HG03280 (cell line): ENCODE measurements around the gene ADGRD1.

ENCODE experiments used
- ATAC-seq: cut with Tn5 transposase; IDR thresholded peaks from one replicate; pipeline ENCODE4 v1.9.1; 2021; ENCODE audit warnings: mild to moderate bottlenecking, moderate library complexity; ENCODE audit not compliant: unreplicated experiment

ADGRD1 gene

DNA sequence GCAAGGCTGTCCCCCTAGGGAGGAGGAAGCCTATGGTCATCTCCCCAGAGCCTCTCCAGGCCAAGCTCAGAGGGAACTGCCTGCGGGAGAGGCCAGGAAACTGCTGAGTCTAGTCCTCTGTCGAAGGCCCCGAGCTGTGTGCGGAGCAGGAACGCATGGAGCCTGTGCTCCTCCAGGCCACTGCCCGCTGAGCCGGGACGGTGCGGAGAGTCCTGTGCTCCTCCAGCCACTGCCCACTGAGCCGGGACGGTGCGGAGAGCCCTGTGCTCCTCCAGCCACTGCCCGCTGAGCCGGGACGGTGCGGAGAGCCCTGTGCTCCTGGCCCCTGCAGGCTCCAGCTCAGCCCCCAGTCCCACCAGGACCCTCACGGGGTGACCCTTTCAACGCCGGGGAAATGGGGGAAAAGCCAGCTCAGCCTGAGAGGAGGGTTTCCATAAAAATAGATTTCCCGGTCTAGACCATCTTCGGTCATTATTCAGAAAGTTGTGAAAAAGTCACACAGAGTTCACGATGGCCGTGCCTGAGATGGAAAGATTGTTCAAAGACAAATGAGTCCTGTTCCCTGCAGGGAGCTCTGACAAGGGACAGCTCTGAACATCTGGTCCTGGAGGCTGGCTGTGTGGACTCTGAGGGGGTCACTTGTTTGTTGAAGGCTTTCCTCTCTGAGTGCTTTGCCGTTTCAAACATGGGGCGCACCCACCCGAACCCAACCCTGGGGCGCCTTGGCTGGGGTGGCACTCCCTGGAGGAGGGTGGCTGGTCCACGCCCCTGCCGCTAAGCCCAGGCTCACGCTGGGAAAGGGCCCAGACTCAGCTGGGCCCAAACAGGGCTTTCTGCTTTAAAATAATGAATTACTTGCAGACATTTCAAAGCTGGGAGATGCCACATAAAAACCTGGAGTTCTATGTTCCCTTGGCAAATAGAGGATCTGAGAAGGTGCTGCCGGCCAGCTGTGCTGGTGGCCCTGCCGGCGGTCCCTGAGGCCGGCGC, 85.5 kb downstream of the ADGRD1 start:
- no peak for ATAC-seq

GRCh38 chr12:131040491-131040890, 86.8 kb downstream of the ADGRD1 start:
- ATAC-seq, result no peak

GRCh38 chr12:131041216-131041967, 87.7 kb downstream of the ADGRD1 start:
- ATAC-seq, result no peak

GRCh38 chr12:131041968-131042833, 88.5 kb downstream of the ADGRD1 start:
- no peak for ATAC-seq

- no peak for ATAC-seq
Measured at GRCh38 chr12:131042834-131043245, 89.1 kb downstream of the ADGRD1 start.

GRCh38 chr12:131043401-131043871, 89.7 kb downstream of the ADGRD1 start:
- no peak for ATAC-seq

- ATAC-seq, result no peak
Measured at GRCh38 chr12:131044136-131044535, 90.4 kb downstream of the ADGRD1 start.

DNA sequence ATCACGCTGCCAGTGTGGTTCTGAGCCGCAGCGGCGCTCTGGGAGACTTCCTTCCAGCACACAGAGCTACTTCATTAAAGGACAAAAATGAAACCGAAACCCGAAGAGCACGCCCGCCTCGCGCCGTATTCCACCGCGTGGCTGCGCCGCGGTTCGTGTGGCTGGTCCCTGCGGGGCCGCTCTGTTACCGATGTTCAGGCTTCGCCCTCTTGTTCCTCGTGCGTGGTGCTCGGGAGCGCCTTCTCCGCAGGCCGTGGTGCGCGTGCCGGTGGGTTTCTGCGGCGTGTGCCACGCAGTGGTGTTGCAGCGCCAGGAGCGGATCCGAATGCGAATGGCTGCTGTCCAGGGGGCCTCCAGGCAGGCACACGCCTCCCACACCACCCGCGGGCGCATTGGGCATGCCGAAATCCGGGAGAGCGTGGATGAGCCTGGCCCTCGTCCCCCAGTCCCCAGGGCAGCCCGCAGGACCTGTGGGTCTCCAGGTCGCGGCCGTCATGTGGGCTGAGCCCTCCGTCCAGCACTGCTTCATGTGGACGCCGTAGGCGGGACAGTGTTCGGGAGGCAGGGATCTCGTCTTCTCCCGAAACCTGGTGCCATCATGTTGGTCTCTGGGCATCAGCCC, 91.2 kb downstream of the ADGRD1 start:
- ATAC-seq, result no peak

DNA sequence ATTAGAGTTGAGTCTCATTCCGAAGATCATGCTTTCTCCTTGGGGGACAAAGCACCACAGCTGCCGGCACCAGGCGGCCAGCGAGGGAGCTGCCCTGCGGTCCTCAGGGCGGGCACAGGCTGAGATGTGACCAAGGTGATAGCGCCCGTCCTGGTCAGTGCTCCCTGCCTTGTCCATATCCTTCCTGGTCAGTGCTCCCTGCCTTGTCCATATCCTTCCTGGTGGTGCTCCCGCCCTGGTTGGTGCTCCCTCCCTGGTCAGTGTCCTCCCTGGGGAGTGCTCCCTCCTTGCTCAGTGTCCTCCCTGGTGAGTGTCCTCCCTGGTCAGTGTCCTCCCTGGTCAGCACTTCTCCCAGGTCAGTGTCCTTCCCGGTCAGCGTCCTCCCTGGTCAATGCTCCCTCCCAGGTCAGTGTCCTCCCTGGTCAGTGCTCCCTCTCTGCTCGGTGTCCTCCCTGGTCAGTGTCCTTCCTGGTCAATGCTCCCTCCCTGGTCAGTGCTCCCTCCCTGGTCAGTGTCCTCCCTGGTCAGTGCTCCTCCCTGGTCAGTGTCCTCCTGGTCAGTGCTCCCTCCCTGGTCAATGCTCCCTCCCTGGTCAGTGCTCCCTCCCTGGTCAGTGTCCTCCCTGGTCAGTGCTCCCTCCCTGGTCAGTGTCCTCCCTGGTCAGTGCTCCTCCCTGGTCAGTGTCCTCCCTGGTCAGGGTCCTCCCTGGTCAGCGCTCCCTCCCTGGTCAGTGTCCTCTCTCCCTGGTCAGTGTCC, 92.2 kb downstream of the ADGRD1 start:
- no peak for ATAC-seq

GRCh38 chr12:131046813-131047788, 93.4 kb downstream of the ADGRD1 start:
- ATAC-seq, result no peak

- ATAC-seq, result no peak
Measured at GRCh38 chr12:131047789-131048610, 94.3 kb downstream of the ADGRD1 start.

DNA sequence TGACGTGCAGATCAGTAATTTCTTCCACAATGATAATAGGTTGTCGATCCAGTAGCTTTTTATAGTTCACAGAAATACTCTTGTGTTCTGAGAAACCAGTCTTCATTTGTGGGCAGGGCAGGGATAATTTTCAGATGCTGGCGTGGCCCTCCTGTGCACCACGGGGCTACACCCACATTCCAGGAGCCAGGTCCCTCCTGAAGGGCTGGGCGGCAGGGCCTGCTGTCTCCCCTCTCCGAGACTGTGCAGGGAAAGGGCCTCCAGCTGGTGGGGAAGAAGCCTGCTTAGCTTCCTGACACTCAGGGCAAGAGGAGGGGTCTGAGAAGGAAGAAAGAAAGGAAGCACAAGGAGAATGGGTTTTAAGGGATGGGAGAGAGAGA, 94.9 kb downstream of the ADGRD1 start:
- no peak for ATAC-seq

DNA sequence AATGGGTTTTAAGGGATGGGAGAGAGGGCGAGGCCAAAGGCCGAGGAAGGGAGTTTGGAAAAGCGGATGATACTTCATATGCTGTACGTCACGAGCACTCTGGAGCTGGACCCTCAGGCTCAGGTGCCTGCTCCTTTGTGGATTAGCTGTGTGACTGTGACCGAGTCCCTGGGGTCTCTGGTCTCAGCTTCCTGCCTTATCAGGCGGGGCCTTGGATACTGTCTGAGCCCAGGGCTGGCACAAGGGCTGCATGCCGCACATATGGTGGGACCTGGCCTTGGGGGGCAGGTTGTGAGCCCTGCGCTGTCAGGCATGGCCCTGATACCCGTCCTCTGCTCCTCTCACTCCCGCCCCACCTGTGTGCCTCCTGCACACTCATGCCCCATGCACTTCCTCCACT, 95.3 kb downstream of the ADGRD1 start:
- ATAC-seq, result no peak

DNA sequence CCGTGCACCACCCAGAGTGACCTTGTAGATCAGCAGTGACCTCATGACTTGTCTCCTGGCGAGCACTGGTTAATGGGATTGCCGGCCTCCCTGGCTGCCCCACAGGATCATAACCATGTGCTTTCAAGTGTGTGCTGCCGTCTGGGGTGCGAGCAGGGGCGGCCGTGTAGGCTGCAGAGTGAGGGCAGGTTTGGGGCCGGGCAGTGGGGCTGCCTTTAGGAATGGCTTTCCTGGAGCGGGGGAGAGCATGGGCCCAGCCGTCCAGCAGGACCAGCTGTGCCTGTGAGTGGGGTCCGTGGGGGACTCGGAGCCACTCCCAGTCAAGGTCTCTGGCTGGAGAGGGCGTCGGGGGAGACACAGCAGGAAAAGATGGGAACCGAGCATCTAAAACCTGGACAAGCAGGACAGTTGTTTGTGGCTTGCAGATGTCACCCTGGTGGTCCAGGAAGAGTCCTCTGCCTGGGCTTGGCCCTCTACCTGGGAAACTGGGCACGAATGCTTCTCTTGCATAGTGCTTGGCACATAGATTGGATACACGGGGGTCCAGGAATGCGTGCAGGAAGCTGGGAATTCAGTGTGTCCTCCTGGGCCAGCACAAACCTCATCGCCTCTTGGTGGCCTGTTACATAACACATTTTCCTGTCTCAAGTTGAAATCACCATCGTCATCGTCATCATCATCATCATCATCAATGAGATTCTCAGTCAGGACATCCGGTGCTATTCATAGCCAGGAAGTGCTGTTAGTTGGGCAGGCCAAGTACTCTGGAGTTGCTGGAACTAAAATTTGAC, 96.0 kb downstream of the ADGRD1 start:
- no peak for ATAC-seq

- ATAC-seq, result no peak
Measured at GRCh38 chr12:131050463-131051154, 96.9 kb downstream of the ADGRD1 start.

- no peak for ATAC-seq
Measured at GRCh38 chr12:131051155-131051473, 97.4 kb downstream of the ADGRD1 start.
